Stimulated activated CD4-positive, alpha-beta T cell treated with anti-CD3 and anti-CD28 coated beads, Interleukin-1b, Interleukin-23, amount 100 ng/mL, for 24 hours (primary cell): Measurements from ENCODE around the gene BLM.
"Not testable (repeated sequence)": the region's sequence is repeated elsewhere in the genome, so short reads cannot be mapped to it uniquely, and the experiment has no call there.

Source experiments
- DNase-seq, 4 experiments: peaks; one replicate each; pipeline ENCODE4 v3.0.0-alpha.2; 2020; ENCODE audit warnings: low read depth in 4 of 4, low spot score in 1 of 4

Gene BLM

GRCh38 chr15:90716976-90717821, at the start of gene BLM:
BLM (plus strand) TSS chr15:90717346; CDS start chr15:90747393, 30,047 bp downstream.
- peak; percentile 72 to 92 (median 82) for DNase-seq

- DNase-seq, result not testable (repeated sequence)
These were observed 49.3 kb upstream of the BLM start for GRCh38 chr15:90667755-90668345.

GRCh38 chr15:90670631-90671030, 46.5 kb upstream of the BLM start:
- DNase-seq, result not testable (repeated sequence)

- DNase-seq, result no peak
These were observed 45.9 kb upstream of the BLM start for GRCh38 chr15:90671216-90671615.

- DNase-seq, result not testable (repeated sequence)
These were observed 43.8 kb upstream of the BLM start for GRCh38 chr15:90673357-90673756.

- no peak for DNase-seq
These were observed 42.7 kb upstream of the BLM start for GRCh38 chr15:90674476-90674875.

- no peak for DNase-seq
These were observed 41.7 kb upstream of the BLM start for GRCh38 chr15:90675464-90675863.

GRCh38 chr15:90677807-90678790, 39.0 kb upstream of the BLM start:
- no peak for DNase-seq

GRCh38 chr15:90679959-90680358, 37.2 kb upstream of the BLM start:
- no peak for DNase-seq

GRCh38 chr15:90680371-90680935, 36.7 kb upstream of the BLM start:
- no peak for DNase-seq

- DNase-seq, result no peak
These were observed 36.1 kb upstream of the BLM start for GRCh38 chr15:90681056-90681455.

- no peak for DNase-seq
These were observed 35.7 kb upstream of the BLM start for GRCh38 chr15:90681480-90681879.

- DNase-seq, result no peak
These were observed 33.8 kb upstream of the BLM start for GRCh38 chr15:90683371-90683770.

GRCh38 chr15:90683876-90684275, 33.3 kb upstream of the BLM start:
- DNase-seq, result no peak

GRCh38 chr15:90684281-90684680, 32.9 kb upstream of the BLM start:
- no peak for DNase-seq

GRCh38 chr15:90685591-90686434, 31.3 kb upstream of the BLM start:
- DNase-seq, result no peak

- DNase-seq, result no peak
These were observed 30.5 kb upstream of the BLM start for GRCh38 chr15:90686435-90687218.

GRCh38 chr15:90689326-90689961, 27.7 kb upstream of the BLM start:
- not testable (repeated sequence) for DNase-seq

GRCh38 chr15:90690585-90690984, 26.6 kb upstream of the BLM start:
- no peak for DNase-seq
